Measurements from ENCODE around the gene ANKRD12.

- TF ChIP-seq CTCF (conservative IDR thresholded peaks at IDR 0.05; ENCODE audit: low read depth, low read length) (no peak), EZH2phosphoT487 (IDR thresholded peaks at IDR 0.05; ENCODE audit: borderline replicate concordance, low read length) (no peak), EZH2 (IDR thresholded peaks at IDR 0.05; ENCODE audit: low read length, unreplicated experiment) (no peak)
Measured at GRCh38 chr18:9249254-9249653, 112.7 kb downstream of the ANKRD12 start.
